Measurements from ENCODE around the gene KCNMA1.

Gene KCNMA1

GRCh38 chr10:77511498-77512218 lies 126.0 kb downstream of the KCNMA1 start:
- Histone ChIP-seq H2BK12ac (ENCODE audit: low read length in 2 of 2) (peak overlapping the region; percentile 48 to 86), H3K4ac (ENCODE audit: low read depth in 1 of 2, low read length in 2 of 2) (peak overlapping the region in 1 of 2 experiments; percentile 56), H3K4me1 (ENCODE audit: control insufficient read depth, insufficient read depth, low read depth, low read length) (peaks cover 28% of the 10 kb centered on the region), H2BK120ac (ENCODE audit: low read depth, low read length) (no peak overlapping the region), H3K4me2 (ENCODE audit: low read length, poor library complexity, severe bottlenecking) (no peak overlapping the region), H3K23ac (ENCODE audit: low read length in 2 of 2) (no peak overlapping the region), H3K18ac (ENCODE audit: low read depth in 1 of 2, low read length in 2 of 2) (peak overlapping the region; percentile 47 to 74), H2BK5ac (ENCODE audit: low read depth, low read length, poor library complexity, severe bottlenecking) (no peak overlapping the region), H4K91ac (ENCODE audit: low read length) (no peak overlapping the region), H3K79me1 (replicated peaks; ENCODE audit: low read length, poor library complexity, severe bottlenecking) (peaks cover 22% of the 10 kb centered on the region), H3K27ac (ENCODE audit: low read length, poor library complexity, severe bottlenecking) (no peak overlapping the region), H3K9ac (ENCODE audit: low read length) (peak overlapping the region; percentile 30), H2AFZ (ENCODE audit: low read depth, low read length) (no peak overlapping the region), H3K4me3 (ENCODE audit: insufficient read depth in 1 of 2, low read depth in 1 of 2, low read length in 2 of 2) (no peak overlapping the region), H4K8ac (ENCODE audit: low read length) (no peak overlapping the region), H3K9me3 (ENCODE audit: control insufficient read depth, low read length) (no peaks in the 10 kb centered on the region), H3K36me3 (ENCODE audit: control insufficient read depth in 1 of 2, insufficient read depth in 2 of 2, low read depth in 1 of 2, low read length in 2 of 2) (no peaks in the 10 kb centered on the region), H2BK15ac (ENCODE audit: low read depth, poor library complexity, severe bottlenecking) (no peak overlapping the region), H3K27me3 (ENCODE audit: control insufficient read depth in 1 of 2, insufficient read depth in 1 of 2, low read length in 2 of 2) (no peaks in the 10 kb centered on the region), H3K14ac (ENCODE audit: low read length in 2 of 2) (no peak overlapping the region), H2AK5ac (ENCODE audit: low read length, severe bottlenecking) (peak overlapping the region; percentile 5)
- DNase-seq: peak; percentile 40
- 17% methylated on average over 6 of the region's 6 CpGs for WGBS

- Histone ChIP-seq H3K14ac (ENCODE audit: low read length in 2 of 2) (no peak overlapping the region), H3K79me1 (replicated peaks; ENCODE audit: low read length, poor library complexity, severe bottlenecking) (peaks cover 18% of the 10 kb centered on the region), H2BK12ac (ENCODE audit: low read length in 2 of 2) (peak overlapping the region in 1 of 2 experiments; percentile 40), H3K4ac (ENCODE audit: low read depth in 1 of 2, low read length in 2 of 2) (peak overlapping the region in 1 of 2 experiments; percentile 65), H2AFZ (ENCODE audit: low read depth, low read length) (no peak overlapping the region), H3K9ac (ENCODE audit: low read length) (no peak overlapping the region), H3K27me3 (ENCODE audit: control insufficient read depth in 1 of 2, insufficient read depth in 1 of 2, low read length in 2 of 2) (no peaks in the 10 kb centered on the region), H2BK120ac (ENCODE audit: low read depth, low read length) (no peak overlapping the region), H3K4me1 (ENCODE audit: control insufficient read depth, insufficient read depth, low read depth, low read length) (peaks cover 29% of the 10 kb centered on the region), H2BK15ac (ENCODE audit: low read depth, poor library complexity, severe bottlenecking) (no peak overlapping the region), H4K8ac (ENCODE audit: low read length) (no peak overlapping the region), H3K4me3 (ENCODE audit: insufficient read depth in 1 of 2, low read depth in 1 of 2, low read length in 2 of 2) (no peak overlapping the region), H3K9me3 (ENCODE audit: control insufficient read depth, low read length) (no peaks in the 10 kb centered on the region), H3K18ac (ENCODE audit: low read depth in 1 of 2, low read length in 2 of 2) (peak overlapping the region; percentile 8 to 80), H3K23ac (ENCODE audit: low read length in 2 of 2) (no peak overlapping the region), H2BK5ac (ENCODE audit: low read depth, low read length, poor library complexity, severe bottlenecking) (no peak overlapping the region), H2AK5ac (ENCODE audit: low read length, severe bottlenecking) (no peak overlapping the region), H3K27ac (ENCODE audit: low read length, poor library complexity, severe bottlenecking) (no peak overlapping the region), H3K36me3 (ENCODE audit: control insufficient read depth in 1 of 2, insufficient read depth in 2 of 2, low read depth in 1 of 2, low read length in 2 of 2) (no peaks in the 10 kb centered on the region), H4K91ac (ENCODE audit: low read length) (no peak overlapping the region), H3K4me2 (ENCODE audit: low read length, poor library complexity, severe bottlenecking) (no peak overlapping the region)
- WGBS: 88% methylated on average over 7 of the region's 7 CpGs
- no peak for DNase-seq
Measured at GRCh38 chr10:77510695-77511094, 126.9 kb downstream of the KCNMA1 start.

DNA sequence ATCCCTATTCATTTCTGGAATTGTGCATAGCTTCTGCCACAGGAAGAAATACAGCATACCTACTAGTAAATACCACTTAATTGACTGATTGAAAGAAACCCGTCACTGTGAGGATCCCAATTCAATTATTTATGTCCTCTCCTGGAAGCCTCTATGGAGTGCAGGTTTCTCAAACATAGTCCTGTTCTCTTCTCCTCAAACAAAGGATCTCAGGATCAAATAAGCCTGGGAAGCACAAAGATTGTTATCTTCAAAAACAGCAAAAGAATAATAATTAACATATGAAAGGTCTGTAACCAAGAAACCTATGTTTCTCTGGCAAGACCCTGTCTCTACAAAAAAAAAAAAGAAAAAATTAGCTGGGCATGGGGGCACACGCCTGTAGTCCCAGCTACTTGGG lies 127.3 kb downstream of the KCNMA1 start:
- H2BK15ac ChIP-seq (ENCODE audit: low read depth, poor library complexity, severe bottlenecking): no peak overlapping the region
- H2BK12ac ChIP-seq (ENCODE audit: low read length in 2 of 2): peak overlapping the region in 1 of 2 experiments; percentile 9
- no peak overlapping the region for H2BK120ac ChIP-seq (ENCODE audit: low read depth, low read length)
- no peak overlapping the region for H3K14ac ChIP-seq (ENCODE audit: low read length in 2 of 2)
- no peak overlapping the region for H3K27ac ChIP-seq (ENCODE audit: low read length, poor library complexity, severe bottlenecking)
- H3K79me1 ChIP-seq (replicated peaks; ENCODE audit: low read length, poor library complexity, severe bottlenecking): peaks cover 18% of the 10 kb centered on the region
- no peak overlapping the region for H2BK5ac ChIP-seq (ENCODE audit: low read depth, low read length, poor library complexity, severe bottlenecking)
- H3K18ac ChIP-seq (ENCODE audit: low read depth in 1 of 2, low read length in 2 of 2): no peak overlapping the region
- WGBS: 89% methylated on average over 2 of the region's 2 CpGs
- H4K8ac ChIP-seq (ENCODE audit: low read length): peak overlapping the region; percentile 4
- no peak overlapping the region for H3K23ac ChIP-seq (ENCODE audit: low read length in 2 of 2)
- H3K4me1 ChIP-seq (ENCODE audit: control insufficient read depth, insufficient read depth, low read depth, low read length): peaks cover 29% of the 10 kb centered on the region
- H2AFZ ChIP-seq (ENCODE audit: low read depth, low read length): no peak overlapping the region
- H3K36me3 ChIP-seq (ENCODE audit: control insufficient read depth in 1 of 2, insufficient read depth in 2 of 2, low read depth in 1 of 2, low read length in 2 of 2): no peaks in the 10 kb centered on the region
- peak overlapping the region; percentile 12 for H2AK5ac ChIP-seq (ENCODE audit: low read length, severe bottlenecking)
- no peaks in the 10 kb centered on the region for H3K9me3 ChIP-seq (ENCODE audit: control insufficient read depth, low read length)
- H3K27me3 ChIP-seq (ENCODE audit: control insufficient read depth in 1 of 2, insufficient read depth in 1 of 2, low read length in 2 of 2): no peaks in the 10 kb centered on the region
- H3K4me3 ChIP-seq (ENCODE audit: insufficient read depth in 1 of 2, low read depth in 1 of 2, low read length in 2 of 2): no peak overlapping the region
- H3K4ac ChIP-seq (ENCODE audit: low read depth in 1 of 2, low read length in 2 of 2): no peak overlapping the region
- DNase-seq: no peak
- no peak overlapping the region for H3K9ac ChIP-seq (ENCODE audit: low read length)
- no peak overlapping the region for H3K4me2 ChIP-seq (ENCODE audit: low read length, poor library complexity, severe bottlenecking)
- H4K91ac ChIP-seq (ENCODE audit: low read length): no peak overlapping the region

DNA sequence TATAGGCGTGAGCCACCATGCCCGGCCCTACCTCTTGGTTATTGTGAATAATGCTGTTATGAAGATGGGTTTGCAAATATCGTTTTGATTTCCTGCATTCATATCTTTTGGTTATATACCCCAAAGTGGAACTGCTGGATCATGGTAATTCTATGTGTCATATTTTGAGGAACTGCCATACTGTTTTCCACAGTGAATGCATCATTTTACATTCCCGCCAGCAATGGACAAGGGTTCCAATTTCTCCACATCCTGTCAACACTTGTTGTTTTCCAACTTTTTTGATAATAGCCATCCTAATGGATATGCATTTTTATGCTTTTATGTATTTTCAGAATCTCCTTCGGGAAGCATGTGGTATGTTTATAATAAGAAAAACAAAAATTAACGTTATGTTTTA lies 128.2 kb downstream of the KCNMA1 start:
- H3K4me1 ChIP-seq (ENCODE audit: control insufficient read depth, insufficient read depth, low read depth, low read length): peaks cover 32% of the 10 kb centered on the region
- no peak overlapping the region for H3K4me3 ChIP-seq (ENCODE audit: insufficient read depth in 1 of 2, low read depth in 1 of 2, low read length in 2 of 2)
- no peak overlapping the region for H4K8ac ChIP-seq (ENCODE audit: low read length)
- no peak overlapping the region for H2BK12ac ChIP-seq (ENCODE audit: low read length in 2 of 2)
- H3K27me3 ChIP-seq (ENCODE audit: control insufficient read depth in 1 of 2, insufficient read depth in 1 of 2, low read length in 2 of 2): no peaks in the 10 kb centered on the region
- H2BK15ac ChIP-seq (ENCODE audit: low read depth, poor library complexity, severe bottlenecking): no peak overlapping the region
- H3K9ac ChIP-seq (ENCODE audit: low read length): no peak overlapping the region
- H3K18ac ChIP-seq (ENCODE audit: low read depth in 1 of 2, low read length in 2 of 2): no peak overlapping the region
- 97% methylated on average over 5 of the region's 6 CpGs for WGBS
- no peak for DNase-seq
- no peak overlapping the region for H4K91ac ChIP-seq (ENCODE audit: low read length)
- H3K9me3 ChIP-seq (ENCODE audit: control insufficient read depth, low read length): no peaks in the 10 kb centered on the region
- H3K14ac ChIP-seq (ENCODE audit: low read length in 2 of 2): no peak overlapping the region
- no peak overlapping the region for H3K23ac ChIP-seq (ENCODE audit: low read length in 2 of 2)
- H2AFZ ChIP-seq (ENCODE audit: low read depth, low read length): no peak overlapping the region
- H3K36me3 ChIP-seq (ENCODE audit: control insufficient read depth in 1 of 2, insufficient read depth in 2 of 2, low read depth in 1 of 2, low read length in 2 of 2): no peaks in the 10 kb centered on the region
- H2BK5ac ChIP-seq (ENCODE audit: low read depth, low read length, poor library complexity, severe bottlenecking): no peak overlapping the region
- no peak overlapping the region for H3K27ac ChIP-seq (ENCODE audit: low read length, poor library complexity, severe bottlenecking)
- peaks cover 16% of the 10 kb centered on the region for H3K79me1 ChIP-seq (replicated peaks; ENCODE audit: low read length, poor library complexity, severe bottlenecking)
- no peak overlapping the region for H2AK5ac ChIP-seq (ENCODE audit: low read length, severe bottlenecking)
- H2BK120ac ChIP-seq (ENCODE audit: low read depth, low read length): no peak overlapping the region
- no peak overlapping the region for H3K4me2 ChIP-seq (ENCODE audit: low read length, poor library complexity, severe bottlenecking)
- no peak overlapping the region for H3K4ac ChIP-seq (ENCODE audit: low read depth in 1 of 2, low read length in 2 of 2)

Data from mesenchymal stem cell (in vitro differentiated cells and primary cell).